Thyroid gland (tissue), 4 donors: ENCODE data around the gene LRBA.

Experiments used
- POLR2A ChIP-seq, 2 donors: fragments of 450-650 bp; IDR thresholded peaks; one replicate each; pipeline ENCODE4 v1.6.1; 2017; ENCODE audit warnings: antibody characterized with exemption in 2 of 2, mild to moderate bottlenecking in 2 of 2, moderate library complexity in 1 of 2
- TF ChIP-seq, protein P1 (sequence below), 6 experiments: fragments of 200-600 bp in 3 of 6; fragments of 450-650 bp in 3 of 6; sonication (generic) in 3 of 6; IDR thresholded peaks; one replicate each; pipeline ENCODE4 v1.5.1; 2016 to 2019; ENCODE audit warnings: antibody characterized with exemption in 6 of 6, mild to moderate bottlenecking in 2 of 6, inconsistent platforms in 1 of 6, moderate library complexity in 1 of 6

DNA sequence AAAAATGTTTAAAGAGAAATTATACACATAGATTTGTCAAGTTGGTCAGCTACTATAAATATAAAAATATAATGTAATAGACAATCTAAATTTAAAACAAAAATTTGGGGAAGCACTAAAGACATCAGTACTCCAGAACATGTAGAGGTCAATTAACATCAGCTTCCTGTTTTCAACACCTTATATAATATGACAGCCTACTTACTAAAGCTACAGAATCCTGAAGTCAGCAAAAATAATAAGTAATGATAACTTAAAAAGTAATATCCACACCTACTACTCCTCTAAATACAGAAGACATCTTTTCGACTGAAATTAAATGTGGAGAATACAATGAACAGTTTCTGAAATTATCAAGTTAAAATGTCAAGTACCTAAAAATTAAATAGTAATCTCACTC lies 118.6 kb downstream of the LRBA start:
- TF ChIP-seq, protein P1, sequence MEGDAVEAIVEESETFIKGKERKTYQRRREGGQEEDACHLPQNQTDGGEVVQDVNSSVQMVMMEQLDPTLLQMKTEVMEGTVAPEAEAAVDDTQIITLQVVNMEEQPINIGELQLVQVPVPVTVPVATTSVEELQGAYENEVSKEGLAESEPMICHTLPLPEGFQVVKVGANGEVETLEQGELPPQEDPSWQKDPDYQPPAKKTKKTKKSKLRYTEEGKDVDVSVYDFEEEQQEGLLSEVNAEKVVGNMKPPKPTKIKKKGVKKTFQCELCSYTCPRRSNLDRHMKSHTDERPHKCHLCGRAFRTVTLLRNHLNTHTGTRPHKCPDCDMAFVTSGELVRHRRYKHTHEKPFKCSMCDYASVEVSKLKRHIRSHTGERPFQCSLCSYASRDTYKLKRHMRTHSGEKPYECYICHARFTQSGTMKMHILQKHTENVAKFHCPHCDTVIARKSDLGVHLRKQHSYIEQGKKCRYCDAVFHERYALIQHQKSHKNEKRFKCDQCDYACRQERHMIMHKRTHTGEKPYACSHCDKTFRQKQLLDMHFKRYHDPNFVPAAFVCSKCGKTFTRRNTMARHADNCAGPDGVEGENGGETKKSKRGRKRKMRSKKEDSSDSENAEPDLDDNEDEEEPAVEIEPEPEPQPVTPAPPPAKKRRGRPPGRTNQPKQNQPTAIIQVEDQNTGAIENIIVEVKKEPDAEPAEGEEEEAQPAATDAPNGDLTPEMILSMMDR (IDR thresholded peaks at IDR 0.05) = no peak
- no peak for TF ChIP-seq POLR2A (IDR thresholded peaks at IDR 0.05)
